GM19324 (cell line): ENCODE data around the gene ANKRD16.
A peak's percentile ranks its signal among the peaks of the same experiment; 100 is the strongest.

Experiments used
- ATAC-seq: cut with Tn5 transposase; IDR thresholded peaks from one replicate; pipeline ENCODE4 v1.9.1; 2021; ENCODE audit warnings: mild to moderate bottlenecking, moderate library complexity; ENCODE audit not compliant: unreplicated experiment, low FRiP score

The ANKRD16 gene

DNA sequence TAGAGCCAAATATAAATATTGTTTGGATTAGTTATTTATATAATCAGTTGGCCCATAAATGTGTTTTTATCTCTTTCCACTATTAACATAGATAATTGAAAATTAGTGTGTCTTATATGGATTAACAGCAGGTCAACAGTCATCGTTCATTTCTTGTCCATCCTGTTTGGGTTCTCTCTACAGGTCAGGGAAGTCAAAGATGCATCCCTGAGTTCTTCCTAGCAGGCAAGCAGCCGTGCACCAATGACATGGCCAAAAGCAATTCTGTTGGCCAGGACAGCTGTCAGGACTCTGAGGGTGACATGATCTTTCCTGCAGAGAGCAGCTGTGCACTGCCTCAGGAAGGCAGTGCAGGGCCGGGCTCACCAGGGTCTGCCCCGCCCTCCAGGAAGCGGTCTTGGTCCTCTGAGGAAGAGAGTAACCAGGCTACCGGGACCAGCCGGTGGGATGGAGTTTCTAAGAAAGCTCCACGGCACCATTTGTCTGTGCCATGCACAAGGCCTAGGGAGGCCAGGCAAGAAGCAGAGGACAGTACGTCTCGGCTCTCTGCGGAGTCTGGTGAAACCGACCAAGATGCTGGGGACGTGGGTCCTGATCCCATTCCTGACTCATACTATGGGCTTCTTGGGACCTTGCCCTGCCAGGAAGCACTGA, 16.3 kb upstream of the ANKRD16 start:
- ATAC-seq: no peak

- ATAC-seq: peak; percentile 92
Measured at GRCh38 chr10:5904227-5904626, 14.5 kb upstream of the ANKRD16 start.

DNA sequence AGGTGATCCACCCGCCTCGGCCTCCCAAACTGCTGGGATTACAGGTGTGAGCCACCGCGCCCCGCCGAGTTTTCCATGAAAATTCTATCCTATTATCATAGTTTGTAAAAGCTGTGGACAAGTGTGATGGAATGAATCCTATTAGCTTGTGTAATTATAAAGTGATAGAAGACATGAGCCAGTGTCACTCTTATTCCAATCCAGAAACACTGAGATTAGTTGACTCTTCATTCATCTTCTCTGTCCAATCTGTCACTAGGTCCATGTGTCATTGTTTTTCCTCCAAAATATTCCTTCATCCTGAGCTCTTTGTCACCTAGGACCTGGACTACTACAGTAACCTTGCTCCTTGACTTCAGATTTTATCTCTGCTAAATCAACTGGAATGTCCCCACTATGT, 13.9 kb upstream of the ANKRD16 start:
- ATAC-seq: no peak

DNA sequence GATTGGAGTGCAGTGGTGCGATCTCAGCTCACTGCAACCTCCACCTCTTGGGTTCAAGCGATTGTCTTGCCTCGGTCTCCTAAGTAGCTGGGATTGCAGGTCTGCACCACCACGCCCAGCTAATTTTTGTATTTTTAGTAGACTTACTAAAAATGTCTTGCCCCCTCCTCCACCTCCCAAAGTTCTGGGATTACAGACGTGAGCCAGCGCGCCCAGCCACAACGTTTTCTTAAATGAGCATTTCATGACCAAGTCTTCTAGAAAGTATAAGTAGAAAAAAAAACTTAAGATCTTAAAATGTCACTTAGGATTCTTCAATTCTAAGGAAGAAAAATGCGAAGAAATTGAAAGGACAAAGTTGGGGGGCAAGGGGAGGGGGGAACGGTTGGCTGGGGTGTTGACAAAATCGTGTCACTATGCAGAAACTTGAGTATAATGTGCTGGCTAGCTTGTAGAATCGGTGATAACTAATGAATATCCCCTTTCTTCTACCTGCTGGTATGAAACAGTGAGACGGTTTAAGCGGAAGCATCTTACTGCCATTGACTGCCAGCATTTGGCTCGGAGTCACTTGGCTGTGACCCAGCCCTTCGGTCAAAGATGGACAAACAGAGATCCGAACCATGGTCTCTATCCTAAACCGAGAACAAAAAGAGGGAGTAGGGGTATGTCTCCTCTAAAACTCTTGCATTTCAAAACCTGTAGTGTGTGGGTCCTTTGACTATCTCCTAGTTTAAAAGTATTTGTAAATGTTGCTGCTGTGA, 13.0 kb upstream of the ANKRD16 start:
- ATAC-seq: no peak

DNA sequence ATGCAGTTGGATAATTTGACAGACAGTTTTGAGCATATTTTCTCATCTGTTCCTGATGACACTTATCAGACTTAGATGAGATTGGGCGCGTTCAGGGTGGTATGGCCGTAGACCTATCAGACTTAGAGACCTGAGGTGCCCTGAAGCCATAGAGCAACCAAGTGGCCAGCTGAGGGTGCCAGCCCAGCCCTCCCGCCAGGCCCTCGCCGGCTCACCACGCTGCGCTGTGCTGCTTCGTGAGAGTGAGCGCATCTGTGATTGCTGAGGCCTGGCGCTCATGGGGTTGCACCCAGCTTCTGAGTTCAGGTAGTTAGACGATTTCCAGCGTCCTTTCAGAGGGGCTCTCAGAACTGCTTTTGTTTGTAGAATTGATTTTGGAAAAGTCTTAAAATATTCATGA, 10.6 kb upstream of the ANKRD16 start:
- no peak for ATAC-seq

GRCh38 chr10:5898163-5898562, 8.5 kb upstream of the ANKRD16 start:
- no peak for ATAC-seq

DNA sequence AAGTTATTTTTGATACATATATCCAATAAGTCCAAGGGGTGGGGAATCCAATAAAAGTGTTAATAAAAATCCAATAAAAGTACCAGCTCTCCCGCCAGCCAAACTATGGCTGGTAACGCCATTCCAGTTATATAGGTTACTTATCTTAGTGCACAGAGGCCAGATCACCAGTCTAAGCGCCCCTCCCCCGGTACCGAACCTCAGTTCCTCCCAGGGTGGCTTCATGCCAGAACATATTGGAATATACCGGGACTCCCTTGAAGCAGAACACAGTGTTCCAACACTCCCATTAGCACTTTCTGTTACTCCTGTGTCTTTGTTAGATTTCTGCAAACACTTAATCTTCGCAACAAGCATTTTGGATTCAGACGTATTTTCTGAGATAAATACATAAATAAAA, 7.8 kb upstream of the ANKRD16 start:
- ATAC-seq: no peak

DNA sequence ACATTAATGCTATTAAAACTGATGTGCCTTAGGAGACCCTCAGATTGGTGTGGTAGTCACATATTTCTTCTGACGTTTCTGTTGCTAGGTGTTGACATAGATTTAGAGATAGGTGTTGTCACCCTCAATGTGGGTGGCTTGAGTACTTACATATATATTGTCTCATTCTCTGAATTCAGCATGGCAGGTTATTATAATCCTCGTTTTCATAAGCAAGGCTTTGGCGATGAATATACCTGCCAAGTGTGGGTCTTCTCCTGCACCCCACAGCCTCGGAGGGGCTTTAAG, 7.3 kb upstream of the ANKRD16 start:
- no peak for ATAC-seq

- no peak for ATAC-seq
Measured at GRCh38 chr10:5896208-5897052, 6.7 kb upstream of the ANKRD16 start.

DNA sequence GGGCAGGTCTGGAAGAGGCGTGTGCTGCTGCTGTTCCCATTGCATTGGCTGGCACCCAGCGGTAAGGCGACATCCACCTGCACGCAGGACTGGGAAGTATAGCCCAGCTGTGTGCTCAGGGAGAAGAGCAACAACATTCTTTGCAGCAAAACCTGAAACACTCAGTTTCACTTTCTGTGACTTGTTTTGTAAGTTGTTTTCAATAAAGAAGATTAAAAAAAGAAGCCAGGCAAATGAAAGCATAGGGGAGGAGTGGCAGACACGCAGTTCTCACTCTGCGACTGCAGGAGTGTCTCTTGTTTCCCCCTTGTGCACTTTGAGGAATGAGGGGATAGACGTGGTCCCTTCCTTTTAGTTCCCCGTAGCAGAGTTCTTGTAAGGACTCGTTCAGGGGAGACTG, 6.1 kb upstream of the ANKRD16 start:
- peak; percentile 74 for ATAC-seq

GRCh38 chr10:5895365-5895764, 5.7 kb upstream of the ANKRD16 start:
- peak; percentile 19 for ATAC-seq

- ATAC-seq: no peak
Measured at GRCh38 chr10:5894873-5895272, 5.2 kb upstream of the ANKRD16 start.

DNA sequence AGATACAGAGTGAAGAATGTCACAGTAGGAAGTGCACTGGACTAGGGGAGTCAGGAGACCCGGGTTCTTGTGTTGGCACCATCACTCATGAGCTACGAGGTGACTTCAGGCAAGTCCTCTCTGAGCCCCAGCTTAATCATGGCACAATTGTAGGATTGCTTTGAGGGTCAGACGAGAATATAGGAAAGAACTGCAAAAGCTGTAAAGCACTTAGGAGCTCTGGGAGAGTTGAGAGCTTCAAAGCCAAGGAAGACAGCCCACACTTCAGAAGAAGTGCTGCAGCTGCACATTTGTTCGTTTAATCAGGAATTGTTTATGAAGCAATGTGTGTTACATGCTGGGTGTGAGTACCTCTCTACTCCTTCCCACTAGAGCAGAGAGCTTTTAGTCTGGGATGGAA, 4.7 kb upstream of the ANKRD16 start:
- no peak for ATAC-seq

GRCh38 chr10:5893321-5893720, 3.6 kb upstream of the ANKRD16 start:
- ATAC-seq: no peak

DNA sequence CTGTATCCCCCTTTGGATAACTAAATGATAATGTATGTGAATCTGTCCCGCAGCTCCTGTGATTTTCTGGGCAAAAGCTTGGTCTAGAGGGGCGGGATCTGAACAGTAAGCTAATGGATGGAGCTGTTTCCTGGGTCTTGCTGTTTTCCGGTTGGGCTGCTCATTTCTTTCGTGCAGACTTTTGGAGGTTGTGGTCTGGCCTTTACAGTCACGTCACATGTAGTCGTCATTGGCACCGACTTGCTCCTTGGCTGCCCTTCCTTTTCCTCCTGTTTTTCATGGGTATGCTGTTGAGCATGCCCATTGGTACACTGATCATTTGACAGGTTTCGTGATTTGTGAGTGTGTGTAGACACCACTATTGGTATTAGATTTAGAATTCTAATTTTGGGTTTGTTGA, 2.3 kb upstream of the ANKRD16 start:
- ATAC-seq: no peak

GRCh38 chr10:5891009-5891408, 1.3 kb upstream of the ANKRD16 start:
- ATAC-seq: no peak

- peak; percentile 4 for ATAC-seq
Measured at GRCh38 chr10:5890452-5890915, 791 bp upstream of the ANKRD16 start.

DNA sequence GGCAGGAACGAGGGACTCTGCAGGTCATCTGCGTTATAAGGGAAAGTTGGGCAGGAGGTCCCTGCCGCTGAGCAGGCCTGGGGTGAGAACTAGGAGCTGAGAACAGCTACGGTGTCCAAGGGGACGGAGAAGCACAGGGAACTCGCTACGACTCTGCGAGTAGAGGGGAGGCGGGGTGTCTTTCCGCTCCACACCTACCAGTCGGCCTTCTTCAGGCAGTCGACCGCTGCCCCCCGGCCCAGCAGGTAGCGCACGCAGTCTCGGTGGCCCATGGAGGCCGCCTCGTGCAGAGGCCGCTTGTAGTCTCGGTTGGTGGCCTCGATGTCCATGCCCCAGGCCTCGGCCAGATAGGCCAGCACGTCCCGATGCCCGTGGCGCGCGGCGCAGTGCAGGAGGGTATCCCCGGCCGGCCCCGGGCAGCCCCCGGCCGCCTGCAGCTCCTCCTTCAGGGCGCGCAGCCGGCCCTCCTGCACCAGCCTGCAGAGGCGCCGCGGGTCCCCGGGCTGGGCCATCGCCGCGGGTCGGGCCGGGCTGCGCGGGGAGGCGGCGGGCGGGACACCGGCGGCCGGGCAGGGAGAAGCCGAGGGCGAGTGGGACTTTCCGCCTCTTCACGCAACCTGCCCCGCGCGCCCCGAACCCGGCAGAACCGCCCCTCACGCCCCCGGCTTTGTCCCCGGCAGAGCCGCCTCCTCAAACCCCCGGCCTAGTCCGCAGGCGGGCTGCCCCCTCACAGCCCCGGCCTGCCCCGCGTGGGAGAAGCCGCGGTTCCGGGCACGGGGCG, 660 bp downstream of the ANKRD16 start:
- ATAC-seq: peak; percentile 18

GRCh38 chr10:5888351-5888750, 1.3 kb downstream of the ANKRD16 start:
- no peak for ATAC-seq

DNA sequence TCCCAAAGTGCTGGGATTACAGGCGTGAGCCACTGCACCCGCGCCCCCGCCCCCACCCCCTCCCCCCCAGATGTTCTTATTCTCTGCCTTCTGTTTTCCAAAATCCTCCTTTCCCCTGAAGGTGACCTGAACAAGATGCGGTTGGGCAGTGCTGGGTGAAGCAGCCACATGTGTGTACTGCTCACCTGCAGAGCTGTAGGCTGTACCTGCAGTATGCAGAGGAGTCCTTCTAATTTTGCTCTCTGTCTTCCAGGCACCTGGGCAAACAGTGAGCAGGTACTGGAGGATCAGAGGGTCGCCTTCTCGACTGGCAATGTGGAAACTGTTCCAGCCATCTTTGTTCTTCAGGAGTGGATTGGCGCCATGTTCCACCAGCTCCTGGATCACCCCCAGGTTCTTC, 2.1 kb downstream of the ANKRD16 start:
- no peak for ATAC-seq

GRCh38 chr10:5887029-5887428, 2.7 kb downstream of the ANKRD16 start:
- no peak for ATAC-seq
